Sigmoid colon (tissue), 7 donors: ENCODE measurements around the gene TENM3. TPM values are rescaled to one million over a fixed set of nuclear protein-coding genes. Genes with fewer than 3 reads are reported as not detected.

Experiments used
- DNase-seq: peaks from one replicate; pipeline ENCODE4 v3.0.0-alpha.2; 2019
- H3K27ac ChIP-seq, 4 donors: fragments of 200-600 bp; sonication (generic); one replicate each; pipeline ENCODE4 v1.5.1; 2016 to 2019; ENCODE audit warnings: mild to moderate bottlenecking in 1 of 4
- H3K27me3 ChIP-seq, 3 donors: fragments of 200-600 bp; sonication (generic); one replicate each; pipeline ENCODE4 v1.5.1; 2019; ENCODE audit warnings: mild to moderate bottlenecking in 1 of 3
- H3K36me3 ChIP-seq, 4 donors: fragments of 200-600 bp; sonication (generic); one replicate each; pipeline ENCODE4 v1.5.1; 2016 to 2019
- H3K4me1 ChIP-seq, 4 donors: fragments of 200-600 bp; sonication (generic); one replicate each; pipeline ENCODE4 v1.5.1; 2017 to 2019
- H3K4me3 ChIP-seq, 4 donors: fragments of 200-600 bp; sonication (generic); one replicate each; pipeline ENCODE4 v1.5.1; 2017 to 2019; ENCODE audit warnings: mild to moderate bottlenecking in 2 of 4, moderate library complexity in 1 of 4
- H3K9me3 ChIP-seq, 4 donors: fragments of 200-600 bp in 3 of 4; sonication (generic) in 3 of 4; one replicate each; pipeline versions ENCODE4 v1.5.1 to v1.6.1; 2013 to 2019
- CTCF ChIP-seq, 4 experiments: fragments of 450-650 bp in 3 of 4; fragments of 200-600 bp in 1 of 4; IDR thresholded peaks; one replicate each; pipeline ENCODE4 v1.5.1; 2016 to 2019; ENCODE audit warnings: antibody characterized with exemption in 4 of 4, mild to moderate bottlenecking in 3 of 4, moderate library complexity in 2 of 4
- EP300 ChIP-seq, 4 donors: sonication (generic); formaldehyde crosslinking; IDR thresholded peaks; one replicate each; pipeline ENCODE4 v1.6.1; 2017; ENCODE audit warnings: antibody characterized with exemption in 4 of 4
- POLR2A ChIP-seq, 2 donors: fragments of 450-650 bp; IDR thresholded peaks; one replicate each; pipeline ENCODE4 v1.6.1; 2016; ENCODE audit warnings: antibody characterized with exemption in 2 of 2, mild to moderate bottlenecking in 2 of 2, moderate library complexity in 2 of 2
- POLR2AphosphoS5 ChIP-seq, 4 donors: sonication (generic); formaldehyde crosslinking; IDR thresholded peaks; one replicate each; pipeline ENCODE4 v1.6.1; 2017; ENCODE audit warnings: antibody characterized with exemption in 4 of 4
- WGBS, 2 donors: extraction: QIAGEN DNeasy Blood & Tissue Kit; methylation state at CpG; one replicate each; pipeline ENCODE4 v1.1.7; 2013; 5-methylcytosine and 5-hydroxymethylcytosine counted together
- intact Hi-C: fragments of 100-400 bp; cut with DNase I; formaldehyde crosslinking; loops from one replicate; pipeline ENCODE4 v1.15.1; 2023
- polyA plus RNA-seq, 3 donors: library from polyadenylated mRNA; stranded (reverse); fragments of 200-250 nt; gene quantifications; one replicate each; pipeline ENCODE4 v1.2.3, GENCODE V29; 2013
- total RNA-seq, 4 donors: library from RNA; depleted of rRNA; stranded (reverse); fragments of >200 nt; gene quantifications; one replicate each; pipeline ENCODE4 v1.1.0, GENCODE V29; 2016
- donor health status: healthy with polysubstance abuse.
- donor health status: Bipolar disorder and iron deficiency.
- donor health status: healthy.

Gene TENM3
- total and polyA plus RNA-seq, 7 donors: 0.60 to 82.3 (median 37.8) TPM; not detected in 1

DNA sequence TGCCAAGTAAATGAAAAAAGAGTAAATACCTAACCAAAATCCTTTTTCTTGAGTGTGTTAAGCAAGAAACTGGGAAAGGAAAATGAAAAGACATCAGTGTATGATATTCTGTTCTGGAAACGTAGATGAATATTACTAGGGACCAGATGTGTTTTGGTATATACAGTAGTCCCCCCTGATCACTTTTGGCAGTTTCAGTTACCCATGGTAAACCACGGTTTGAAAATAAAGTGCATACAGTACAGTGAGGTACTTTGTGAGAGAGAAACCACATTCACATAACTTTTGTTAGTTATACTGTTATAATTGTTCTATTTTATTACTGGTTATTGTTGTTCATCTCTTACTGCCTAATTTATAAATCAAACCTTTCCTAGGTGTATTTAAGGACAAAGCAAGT is 250.9 kb downstream of the TENM3 start:
- no peak for DNase-seq
- Histone ChIP-seq H3K27me3 (no peaks in the 10 kb centered on the region), H3K4me3 (no peak overlapping the region), H3K36me3 (no peaks in the 10 kb centered on the region), H3K27ac (no peak overlapping the region), H3K4me1 (peaks cover 0 to 28% (median 12%) of the 10 kb centered on the region in 4 donors), H3K9me3 (no peaks in the 10 kb centered on the region)
- no peak for TF ChIP-seq CTCF (IDR thresholded peaks at IDR 0.05)
- TF ChIP-seq POLR2A (IDR thresholded peaks at IDR 0.05): no peak
- TF ChIP-seq EP300 (IDR thresholded peaks at IDR 0.05): no peak
- 59 to 61% methylated on average over 2 of the region's 2 CpGs for whole genome bisulfite sequencing, 2 donors
- intact Hi-C loops: no loop called here

- TF ChIP-seq POLR2AphosphoS5 (IDR thresholded peaks at IDR 0.05) (no peak), CTCF (IDR thresholded peaks at IDR 0.05) (no peak), EP300 (IDR thresholded peaks at IDR 0.05) (no peak), POLR2A (IDR thresholded peaks at IDR 0.05) (no peak)
- Histone ChIP-seq H3K27me3 (no peaks in the 10 kb centered on the region), H3K4me3 (no peak overlapping the region), H3K4me1 (peaks cover 0 to 26% (median 12%) of the 10 kb centered on the region in 4 donors), H3K9me3 (no peaks in the 10 kb centered on the region), H3K36me3 (no peaks in the 10 kb centered on the region), H3K27ac (no peak overlapping the region)
- WGBS, 2 donors: 90 to 94% methylated on average over 5 of the region's 5 CpGs
- no peak for DNase-seq
- intact Hi-C loops: no loop called here
These were observed 251.8 kb downstream of the TENM3 start for GRCh38 chr4:182495031-182495430.

DNA sequence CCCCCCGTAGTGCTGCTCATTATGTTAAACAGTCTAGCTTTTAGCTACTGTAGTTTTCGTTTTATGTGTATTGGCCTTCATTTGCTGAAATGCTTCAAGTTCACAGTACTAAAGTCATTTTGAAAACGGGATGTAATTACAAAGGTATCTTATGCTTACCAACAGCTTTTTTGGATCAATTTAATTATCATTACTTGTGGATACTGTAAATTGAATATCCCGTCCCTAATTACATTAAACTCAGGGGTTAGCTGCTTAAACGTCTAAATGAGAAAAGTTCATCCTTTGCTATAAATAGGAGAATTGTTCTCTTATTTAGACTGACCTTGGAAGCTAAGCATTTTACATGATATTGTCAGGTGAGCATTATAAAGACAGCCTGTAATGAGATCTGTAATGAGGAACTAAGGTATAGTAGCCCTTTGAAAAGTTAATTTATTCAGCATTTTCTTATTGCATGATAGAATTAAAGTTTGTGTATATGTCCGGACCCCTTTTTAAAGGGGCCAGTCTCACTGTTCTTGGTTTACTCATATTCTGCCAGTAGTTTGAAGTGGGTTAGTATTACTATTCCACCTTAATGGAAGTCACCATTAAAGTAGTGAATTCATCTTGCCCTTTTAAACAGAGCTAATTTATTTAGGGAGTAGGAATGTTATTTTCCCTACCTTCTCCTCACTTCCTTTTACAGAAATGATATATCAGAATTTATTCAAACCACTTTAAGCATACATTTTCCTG is 252.6 kb downstream of the TENM3 start:
- H3K27me3 ChIP-seq: no peaks in the 10 kb centered on the region
- H3K9me3 ChIP-seq: no peaks in the 10 kb centered on the region
- no peaks in the 10 kb centered on the region for H3K36me3 ChIP-seq
- WGBS, 2 donors: 58 to 75% methylated on average over 6 of the region's 6 CpGs
- TF ChIP-seq POLR2AphosphoS5 (IDR thresholded peaks at IDR 0.05): no peak
- intact Hi-C loops: no loop called here
- H3K4me1 ChIP-seq: peaks cover 0 to 26% (median 12%) of the 10 kb centered on the region in 4 donors
- DNase-seq: no peak
- no peak overlapping the region for H3K4me3 ChIP-seq
- H3K27ac ChIP-seq: no peak overlapping the region

GRCh38 chr4:182496408-182496807 is 253.2 kb downstream of the TENM3 start:
- H3K4me1 ChIP-seq: peaks cover 0 to 26% (median 12%) of the 10 kb centered on the region in 4 donors
- 27 to 61% methylated on average over 4 of the region's 4 CpGs for whole genome bisulfite sequencing, 2 donors
- no peak overlapping the region for H3K27ac ChIP-seq
- no peaks in the 10 kb centered on the region for H3K27me3 ChIP-seq
- DNase-seq: no peak
- TF ChIP-seq POLR2A (IDR thresholded peaks at IDR 0.05) (no peak), POLR2AphosphoS5 (IDR thresholded peaks at IDR 0.05) (no peak), EP300 (IDR thresholded peaks at IDR 0.05) (no peak), CTCF (IDR thresholded peaks at IDR 0.05) (no peak)
- no peak overlapping the region for H3K4me3 ChIP-seq
- no peaks in the 10 kb centered on the region for H3K9me3 ChIP-seq
- intact Hi-C loops: no loop called here
- no peaks in the 10 kb centered on the region for H3K36me3 ChIP-seq

DNA sequence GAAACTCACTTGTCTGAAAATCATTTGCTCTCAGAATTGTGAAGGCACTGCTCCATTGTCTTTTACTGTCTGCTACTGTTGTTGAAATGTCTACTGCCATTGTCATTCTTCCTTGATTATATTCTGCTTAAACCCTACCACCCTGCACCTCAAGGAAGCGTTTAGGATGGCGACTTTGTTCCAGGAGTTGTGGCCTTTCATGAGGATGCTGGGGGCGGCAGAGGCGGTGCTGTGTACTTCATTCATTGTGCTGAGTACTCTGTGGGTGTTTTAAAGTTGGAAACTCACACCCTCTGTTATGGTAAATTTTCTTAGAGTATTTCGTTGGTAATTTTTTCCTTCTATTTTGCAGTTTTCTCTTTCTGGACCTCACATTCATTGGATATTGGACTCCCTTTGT is 258.9 kb downstream of the TENM3 start:
- H3K4me3 ChIP-seq: no peak overlapping the region
- no peaks in the 10 kb centered on the region for H3K27me3 ChIP-seq
- no peak overlapping the region for H3K27ac ChIP-seq
- no peak for DNase-seq
- TF ChIP-seq EP300 (IDR thresholded peaks at IDR 0.05): no peak
- TF ChIP-seq POLR2AphosphoS5 (IDR thresholded peaks at IDR 0.05): no peak
- TF ChIP-seq POLR2A (IDR thresholded peaks at IDR 0.05): no peak
- no peak for TF ChIP-seq CTCF (IDR thresholded peaks at IDR 0.05)
- H3K36me3 ChIP-seq: no peaks in the 10 kb centered on the region
- H3K4me1 ChIP-seq: peaks cover 0 to 5% (median 0%) of the 10 kb centered on the region in 4 donors
- 88 to 89% methylated on average over 5 of the region's 5 CpGs for WGBS, 2 donors
- intact Hi-C loops: no loop called here
- no peaks in the 10 kb centered on the region for H3K9me3 ChIP-seq
